Measurements from ENCODE around the gene TM9SF1. TPM values are rescaled to one million over a fixed set of nuclear protein-coding genes. Genes with fewer than 3 reads are reported as not detected.
A peak's percentile ranks its signal among the peaks of the same experiment; 100 is the strongest.

TM9SF1 gene
- total and polyA plus RNA-seq, 2 of the 13 experiments (the other 11 are each of a cell fraction or from before 2014, with no cell fraction given): 83.2 to 110 TPM

GRCh38 chr14:24212924-24213865 is 18.0 kb upstream of the TM9SF1 start, which contains the start of gene CHMP4A (continued):
- TF ChIP-seq ZNF574 (CRISPR knock-in tag; IDR thresholded peaks at IDR 0.05) (peak; percentile 98), ZNF597 (CRISPR knock-in tag; IDR thresholded peaks at IDR 0.05) (no peak), ZBTB1 (CRISPR knock-in tag; IDR thresholded peaks at IDR 0.05; ENCODE audit: borderline replicate concordance) (peak; percentile 71; the same call in 1 of the 2 replicates), HDAC1 (CRISPR knock-in tag; IDR thresholded peaks at IDR 0.05) (no peak), ZKSCAN8 (CRISPR knock-in tag; IDR thresholded peaks at IDR 0.05; ENCODE audit: borderline replicate concordance) (peak; percentile 32; the same call in 1 of the 2 replicates), CTCF (CRISPR knock-in tag; IDR thresholded peaks at IDR 0.05) (peak; percentile 69), RELA (CRISPR knock-in tag; IDR thresholded peaks at IDR 0.05) (peak; percentile 93), ZNF263 (CRISPR knock-in tag; IDR thresholded peaks at IDR 0.05) (peak; percentile 96), TEF (CRISPR knock-in tag; IDR thresholded peaks at IDR 0.05) (no peak; the same call in 1 of the 2 replicates), HNRNPLL (IDR thresholded peaks at IDR 0.05; ENCODE audit: low read depth, low read length, poor library complexity, severe bottlenecking) (peak; percentile 77), DPF2 (CRISPR knock-in tag; IDR thresholded peaks at IDR 0.05; ENCODE audit: borderline replicate concordance, low read depth) (peak; percentile 48; the same call in 1 of the 2 replicates), ZMYM3 (CRISPR knock-in tag; IDR thresholded peaks at IDR 0.05) (peak; percentile 30; the same call in 1 of the 2 replicates), GRHL1 (CRISPR knock-in tag; conservative IDR thresholded peaks at IDR 0.05) (no peak), ZNF784 (CRISPR knock-in tag; IDR thresholded peaks at IDR 0.05; ENCODE audit: borderline replicate concordance) (peak; percentile 98), LRRFIP1 (CRISPR knock-in tag; conservative IDR thresholded peaks at IDR 0.05) (peak; percentile 82; the same call in 1 of the 2 replicates)
